ENCODE data around the gene SRP68. TPM values are rescaled to one million over a fixed set of nuclear protein-coding genes. Genes with fewer than 3 reads are reported as not detected.

SRP68 gene
- total and polyA plus RNA-seq, 2 donors (not counting 1 experiment from before 2014, with no cell fraction given), result 29.6 to 82.3 TPM

DNA sequence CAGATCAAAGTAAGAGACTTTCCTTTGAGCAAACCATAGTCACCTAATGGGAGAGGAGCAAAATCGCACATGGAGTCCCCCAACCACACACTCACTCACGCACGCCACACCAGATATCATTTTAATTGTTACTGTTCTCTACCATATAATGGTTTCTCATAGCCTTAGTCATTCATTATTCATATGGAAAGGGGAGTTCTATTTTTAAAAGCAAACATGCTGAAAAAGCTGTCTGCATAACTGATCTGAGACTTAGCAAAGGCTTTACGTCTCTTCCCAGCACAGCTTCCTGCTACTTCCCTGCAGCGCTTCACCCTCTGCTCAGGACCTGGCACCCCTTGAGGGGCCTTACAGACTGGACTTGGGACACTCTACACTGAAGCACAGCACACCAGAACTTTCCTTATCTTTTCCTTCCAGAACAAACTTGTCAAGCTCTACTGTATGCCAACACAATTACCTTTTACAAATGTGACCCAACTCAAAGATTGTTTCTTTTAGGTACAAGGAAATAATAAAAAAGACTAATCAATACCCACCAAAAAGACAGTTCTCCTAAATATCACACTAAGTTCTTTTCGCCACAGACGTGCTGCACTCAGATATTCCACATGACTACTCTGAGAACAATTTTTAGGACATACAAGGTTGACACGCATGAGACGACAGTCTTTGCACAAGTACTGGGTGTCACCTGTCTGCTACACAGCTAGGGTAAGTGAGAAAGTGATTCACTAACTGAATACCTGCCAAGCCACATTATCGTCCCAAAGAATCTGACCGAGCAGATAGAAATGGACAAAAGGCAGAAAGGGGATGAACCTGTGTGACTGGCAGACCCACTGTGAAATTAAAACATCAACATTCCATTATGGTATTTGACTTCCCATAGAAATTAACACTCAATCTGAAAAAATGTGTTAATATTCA lies 21.5 kb downstream of the SRP68 start:
- Mint-ChIP-seq H3K4me1 (peaks cover 6% of the 10 kb centered on the region), H3K4me3 (no peak overlapping the region), H3K27ac (no peak overlapping the region), H3K9me3 (ENCODE audit: insufficient read depth) (no peaks in the 10 kb centered on the region), H3K27me3 (no peaks in the 10 kb centered on the region)
- DNase-seq, result no peak
- Histone ChIP-seq H3K79me2 (ENCODE audit: control insufficient read depth, insufficient read depth, low read length) (peaks cover 7% of the 10 kb centered on the region), H3K27ac (ENCODE audit: low read length in 2 of 2) (no peak overlapping the region), H3K9ac (ENCODE audit: low read length) (no peak overlapping the region), H2AFZ (ENCODE audit: insufficient read depth, low read depth, low read length, poor library complexity, severe bottlenecking) (no peak overlapping the region), H3K4me2 (replicated peaks; ENCODE audit: low read depth, low read length, poor library complexity, severe bottlenecking) (no peak overlapping the region), H3K4me3 (ENCODE audit: control extremely low read depth in 1 of 5, extremely low read depth in 1 of 5, insufficient read depth in 1 of 5, low read depth in 2 of 5, low read length in 4 of 5) (no peak overlapping the region), H3K9me3 (ENCODE audit: control extremely low read depth in 1 of 3, control insufficient read depth in 2 of 3, insufficient read depth in 1 of 3, low read length in 2 of 3) (no peaks in the 10 kb centered on the region), H3K36me3 (replicated peaks in 1 of 2; ENCODE audit: control extremely low read depth in 1 of 2, control insufficient read depth in 1 of 2, extremely low read depth in 1 of 2, insufficient read depth in 2 of 2, low read length in 1 of 2) (peaks cover 20 to 77% of the 10 kb centered on the region in 2 experiments), H4K20me1 (ENCODE audit: control insufficient read depth, insufficient read depth, low read length, poor library complexity, severe bottlenecking) (peaks cover 14% of the 10 kb centered on the region), H3K4me1 (ENCODE audit: control insufficient read depth in 2 of 2, insufficient read depth in 2 of 2, low read length in 2 of 2) (no peaks in the 10 kb centered on the region), H3K27me3 (replicated peaks in 1 of 4; ENCODE audit: control extremely low read depth in 1 of 4, control insufficient read depth in 3 of 4, insufficient read depth in 4 of 4, low read length in 3 of 4) (no peaks in the 10 kb centered on the region)
- TF ChIP-seq EZH2 (IDR thresholded peaks at IDR 0.05; ENCODE audit: borderline replicate concordance, insufficient read depth, low read depth, low read length, poor library complexity, severe bottlenecking) (no peak), CTCF (IDR thresholded peaks at IDR 0.05) (no peak)
- WGBS (ENCODE audit: insufficient coverage), result 100% methylated on average over 4 of the region's 11 CpGs
- ATAC-seq (ENCODE audit: low read depth), result no peak
- ChIA-PET CTCF (interaction anchor here (0.5 kb wide), 1 partner anchor 47 kb away, joined by 3 read pairs; no protein-coding TSS in a partner anchor), POLR2A (no interaction called here)
- intact Hi-C loops (cut with micrococcal nuclease), result no loop called here
